Adipocyte (in vitro differentiated cells): Measurements from ENCODE around the gene CLK3.

ENCODE experiments used
- DNase-seq: peaks from one replicate; pipeline ENCODE4 v3.0.0-alpha.2; 2015; ENCODE audit warnings: low read depth
- H3K27me3 ChIP-seq: replicated peaks from 2 replicates; pipeline ENCODE4 v1.7.0; 2013; ENCODE audit warnings: mild to moderate bottlenecking, low read length, moderate library complexity; ENCODE audit not compliant: control insufficient read depth, insufficient read depth
- H3K36me3 ChIP-seq: 2 replicates; pipeline ENCODE4 v1.7.0; 2013; ENCODE audit warnings: low read length, mild to moderate bottlenecking, moderate library complexity; ENCODE audit not compliant: control insufficient read depth, insufficient read depth, severe bottlenecking
- H3K4me1 ChIP-seq: 2 replicates; pipeline ENCODE4 v1.7.0; 2013; ENCODE audit warnings: mild to moderate bottlenecking, low read length, moderate library complexity; ENCODE audit not compliant: control insufficient read depth, insufficient read depth
- H3K4me3 ChIP-seq: 2 replicates; pipeline ENCODE4 v1.7.0; 2013; ENCODE audit warnings: mild to moderate bottlenecking, low read length, moderate library complexity
- H3K9ac ChIP-seq: 2 replicates; pipeline ENCODE4 v1.7.0; 2013; ENCODE audit warnings: mild to moderate bottlenecking, low read length, moderate library complexity
- H3K9me3 ChIP-seq: 2 replicates; pipeline ENCODE4 v1.7.0; 2013; ENCODE audit warnings: mild to moderate bottlenecking, low read length, moderate library complexity; ENCODE audit not compliant: control insufficient read depth

Gene CLK3

DNA sequence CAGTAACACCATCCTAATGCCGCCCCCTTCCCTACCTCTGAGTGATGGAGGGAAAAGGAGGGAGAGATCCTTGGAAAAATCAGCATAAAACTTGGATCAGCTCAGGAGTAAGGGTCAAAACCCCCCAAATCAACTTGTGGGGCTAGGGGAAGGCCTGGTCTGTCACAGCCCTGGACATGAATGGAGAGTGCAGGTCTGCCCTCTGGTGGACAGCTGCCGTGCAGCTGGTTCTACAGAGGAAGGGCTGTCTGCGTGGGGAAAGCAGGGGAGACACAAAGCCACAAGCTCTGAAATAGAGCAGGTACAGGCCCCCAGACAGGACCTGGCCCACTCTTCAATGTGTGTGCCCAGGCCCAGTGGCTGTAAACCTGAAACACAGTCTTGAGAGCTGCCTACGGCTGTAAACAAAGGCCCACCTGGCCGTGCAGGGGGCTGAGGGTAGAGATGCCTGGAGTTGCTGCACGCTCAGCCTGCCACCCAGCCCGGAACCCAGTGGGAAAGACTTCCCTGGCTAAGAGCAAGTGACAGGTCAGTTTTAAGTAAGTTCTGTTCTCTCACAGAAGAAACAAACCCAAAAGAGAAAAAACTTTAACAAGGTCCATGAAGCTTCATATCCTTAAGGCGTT is 16.4 kb downstream of the CLK3 start:
- Histone ChIP-seq H3K4me1 (peaks cover 15% of the 10 kb centered on the region), H3K4me3 (no peak overlapping the region), H3K9ac (peak overlapping the region; percentile 27), H3K9me3 (no peaks in the 10 kb centered on the region), H3K36me3 (peaks cover 83% of the 10 kb centered on the region), H3K27me3 (no peaks in the 10 kb centered on the region)
- DNase-seq: peak; percentile 72

GRCh38 chr15:74632601-74633000 is 17.0 kb downstream of the CLK3 start:
- Histone ChIP-seq H3K9me3 (no peaks in the 10 kb centered on the region), H3K9ac (no peak overlapping the region)

GRCh38 chr15:74633781-74634180 is 18.1 kb downstream of the CLK3 start:
- DNase-seq: no peak
- Histone ChIP-seq H3K4me1 (peaks cover 15% of the 10 kb centered on the region), H3K36me3 (peaks cover 73% of the 10 kb centered on the region), H3K27me3 (no peaks in the 10 kb centered on the region), H3K4me3 (no peak overlapping the region), H3K9me3 (no peaks in the 10 kb centered on the region), H3K9ac (no peak overlapping the region)

More at GRCh38 chr15:74632601-74633000, 17.0 kb downstream of the CLK3 start:
- H3K4me3 ChIP-seq: no peak overlapping the region
- H3K27me3 ChIP-seq: no peaks in the 10 kb centered on the region
- H3K4me1 ChIP-seq: peaks cover 15% of the 10 kb centered on the region
- peaks cover 77% of the 10 kb centered on the region for H3K36me3 ChIP-seq
- no peak for DNase-seq

GRCh38 chr15:74635228-74635627 is 19.6 kb downstream of the CLK3 start:
- H3K4me1 ChIP-seq: peaks cover 11% of the 10 kb centered on the region
- peak; percentile 79 for DNase-seq
- no peaks in the 10 kb centered on the region for H3K9me3 ChIP-seq
- no peak overlapping the region for H3K9ac ChIP-seq
- no peaks in the 10 kb centered on the region for H3K27me3 ChIP-seq
- H3K36me3 ChIP-seq: peaks cover 71% of the 10 kb centered on the region
- no peak overlapping the region for H3K4me3 ChIP-seq

DNA sequence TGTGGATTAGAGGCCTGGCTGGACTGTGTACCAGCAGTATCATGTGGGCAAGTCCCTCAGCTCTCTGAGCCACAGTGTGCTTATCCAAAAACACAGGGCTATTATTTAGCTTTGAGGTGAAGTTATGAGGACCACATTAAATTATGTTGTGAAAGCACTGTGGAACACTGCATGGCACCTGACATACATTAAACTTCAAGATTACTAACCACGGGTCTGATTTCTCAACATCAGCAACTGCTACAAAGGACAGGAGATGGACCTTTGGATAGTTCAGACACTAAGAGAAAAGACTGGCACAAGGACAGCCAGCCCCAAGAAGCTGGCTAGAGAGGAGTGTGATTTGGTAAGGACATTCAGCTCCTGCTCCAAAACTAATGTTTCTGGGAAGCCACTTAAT is 21.3 kb downstream of the CLK3 start:
- no peaks in the 10 kb centered on the region for H3K9me3 ChIP-seq
- H3K9ac ChIP-seq: no peak overlapping the region
- no peak for DNase-seq
- H3K4me3 ChIP-seq: no peak overlapping the region
- H3K27me3 ChIP-seq: no peaks in the 10 kb centered on the region
- peaks cover 69% of the 10 kb centered on the region for H3K36me3 ChIP-seq
- H3K4me1 ChIP-seq: peaks cover 4% of the 10 kb centered on the region

DNA sequence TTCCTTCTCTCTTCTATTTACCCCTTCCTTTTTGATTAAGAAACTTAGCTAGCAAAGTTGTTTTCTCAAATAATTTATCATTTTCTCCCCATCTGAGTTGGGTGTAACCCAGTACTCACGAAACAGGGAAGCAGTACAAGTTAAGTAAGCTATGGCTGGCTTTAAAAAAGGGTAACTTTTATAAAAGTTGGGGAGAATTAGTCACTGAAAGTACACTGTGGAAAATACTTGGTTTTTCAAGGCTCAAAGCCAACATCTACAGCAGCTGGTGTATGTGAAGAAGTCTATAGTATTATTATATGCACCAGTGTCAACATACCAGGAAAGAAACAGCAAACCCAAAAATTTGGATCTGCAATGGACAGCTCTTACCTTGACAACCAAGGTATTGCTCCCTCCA is 25.5 kb downstream of the CLK3 start:
- H3K4me1 ChIP-seq: peaks cover 16% of the 10 kb centered on the region
- no peaks in the 10 kb centered on the region for H3K9me3 ChIP-seq
- DNase-seq: no peak
- H3K36me3 ChIP-seq: peaks cover 32% of the 10 kb centered on the region
- no peak overlapping the region for H3K4me3 ChIP-seq
- H3K9ac ChIP-seq: no peak overlapping the region
- H3K27me3 ChIP-seq: no peaks in the 10 kb centered on the region

- Histone ChIP-seq H3K4me1 (peaks cover 21% of the 10 kb centered on the region), H3K27me3 (no peaks in the 10 kb centered on the region), H3K36me3 (peaks cover 23% of the 10 kb centered on the region), H3K9ac (peak overlapping the region; percentile 15), H3K9me3 (no peaks in the 10 kb centered on the region), H3K4me3 (no peak overlapping the region)
- no peak for DNase-seq
Observed at GRCh38 chr15:74642348-74642733, 26.7 kb downstream of the CLK3 start.

- H3K4me1 ChIP-seq: peaks cover 21% of the 10 kb centered on the region
- H3K4me3 ChIP-seq: peak overlapping the region; percentile 4
- DNase-seq: peak; percentile 37
- H3K36me3 ChIP-seq: peaks cover 20% of the 10 kb centered on the region
- peak overlapping the region; percentile 15 for H3K9ac ChIP-seq
- H3K27me3 ChIP-seq: no peaks in the 10 kb centered on the region
- H3K9me3 ChIP-seq: no peaks in the 10 kb centered on the region
Observed at GRCh38 chr15:74642734-74643664, 27.4 kb downstream of the CLK3 start.

DNA sequence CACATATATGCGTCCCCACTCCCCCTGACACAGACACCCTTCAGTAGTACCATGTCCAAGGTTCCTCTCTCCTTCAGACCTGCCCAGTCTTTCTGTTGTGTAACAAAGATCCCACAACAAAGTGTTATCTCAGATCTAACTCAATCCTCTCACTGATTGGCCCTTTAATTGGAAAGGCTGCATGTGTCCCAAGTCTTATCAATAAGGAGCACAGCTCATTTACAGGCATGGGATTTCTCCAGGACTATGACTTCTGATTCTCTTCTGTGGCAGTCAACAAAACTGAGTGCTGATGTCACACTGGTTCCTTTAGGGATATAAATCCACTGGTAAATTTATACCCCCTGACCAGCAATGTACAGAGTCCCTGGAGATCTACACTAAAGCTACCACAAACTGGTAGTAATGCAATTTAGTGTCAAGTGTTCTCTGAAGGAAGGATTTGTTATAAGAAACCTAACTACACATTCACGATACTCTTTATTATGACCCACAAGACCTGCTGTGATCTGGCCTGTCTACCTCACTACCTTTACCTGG is 28.1 kb downstream of the CLK3 start:
- Histone ChIP-seq H3K9ac (no peak overlapping the region), H3K27me3 (no peaks in the 10 kb centered on the region), H3K36me3 (peaks cover 16% of the 10 kb centered on the region), H3K4me3 (no peak overlapping the region), H3K9me3 (no peaks in the 10 kb centered on the region), H3K4me1 (peaks cover 21% of the 10 kb centered on the region)
- DNase-seq: no peak

GRCh38 chr15:74646480-74646879 is 30.8 kb downstream of the CLK3 start:
- Histone ChIP-seq H3K9me3 (no peaks in the 10 kb centered on the region), H3K27me3 (no peaks in the 10 kb centered on the region), H3K4me1 (peaks cover 26% of the 10 kb centered on the region), H3K9ac (no peak overlapping the region), H3K36me3 (no peaks in the 10 kb centered on the region), H3K4me3 (no peak overlapping the region)
- DNase-seq: no peak

- H3K4me3 ChIP-seq: no peak overlapping the region
- no peaks in the 10 kb centered on the region for H3K36me3 ChIP-seq
- H3K27me3 ChIP-seq: no peaks in the 10 kb centered on the region
- no peak overlapping the region for H3K9ac ChIP-seq
- no peaks in the 10 kb centered on the region for H3K9me3 ChIP-seq
- no peak for DNase-seq
- peaks cover 19% of the 10 kb centered on the region for H3K4me1 ChIP-seq
Observed at GRCh38 chr15:74648051-74648842, 32.6 kb downstream of the CLK3 start.
